ENCODE data around the gene PLD1.

DNA sequence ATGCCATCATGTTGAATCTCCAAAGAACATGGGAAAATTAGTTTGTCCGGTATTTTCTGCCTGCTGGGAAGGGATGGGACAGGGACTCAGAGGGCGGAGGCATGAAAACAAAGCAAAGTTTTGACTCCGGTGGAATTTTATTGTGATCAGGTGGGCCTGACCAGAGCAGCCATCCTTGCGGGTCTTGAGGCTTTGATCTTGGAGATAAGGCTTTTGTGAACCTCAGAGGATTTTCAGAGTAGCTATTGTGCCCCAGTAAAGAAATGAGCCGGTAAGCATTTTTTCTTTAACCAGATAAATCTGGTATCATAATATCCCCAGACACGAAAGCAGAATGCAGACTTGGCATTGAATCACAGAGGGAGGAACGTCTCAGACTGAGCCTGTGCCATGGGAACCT, 250.7 kb downstream of the PLD1 start:
- no peak for TF ChIP-seq POLR2A (IDR thresholded peaks at IDR 0.05; ENCODE audit: low read length)
- no peak for TF ChIP-seq GATA1 (IDR thresholded peaks at IDR 0.05; ENCODE audit: low read depth, low read length)
